ENCODE data around the gene MTMR3.

The MTMR3 gene

GRCh38 chr22:29945435-29945834 lies 62.5 kb downstream of the MTMR3 start:
- Histone ChIP-seq H3K36me3 (no peaks in the 10 kb centered on the region), H3K27me3 (no peaks in the 10 kb centered on the region), H3K4me3 (ENCODE audit: low read depth in 1 of 2, low read length in 1 of 2) (no peak overlapping the region), H3K27ac (no peak overlapping the region), H3K9me3 (no peaks in the 10 kb centered on the region), H3K4me1 (ENCODE audit: control insufficient read depth in 1 of 2, insufficient read depth in 1 of 2, low read depth in 1 of 2, low read length in 1 of 2) (peaks cover 5 to 11% of the 10 kb centered on the region in 2 experiments)
- no peak for TF ChIP-seq CTCF (IDR thresholded peaks at IDR 0.05)

GRCh38 chr22:29946220-29946619 lies 63.2 kb downstream of the MTMR3 start:
- TF ChIP-seq CTCF (IDR thresholded peaks at IDR 0.05): no peak
- H3K9me3 ChIP-seq: no peaks in the 10 kb centered on the region
- no peak overlapping the region for H3K4me3 ChIP-seq (ENCODE audit: low read depth in 1 of 2, low read length in 1 of 2)
- peak overlapping the region; percentile 11 for H3K27ac ChIP-seq
- H3K36me3 ChIP-seq: no peaks in the 10 kb centered on the region
- H3K27me3 ChIP-seq: no peaks in the 10 kb centered on the region
- peaks cover 5 to 11% of the 10 kb centered on the region in 2 experiments for H3K4me1 ChIP-seq (ENCODE audit: control insufficient read depth in 1 of 2, insufficient read depth in 1 of 2, low read depth in 1 of 2, low read length in 1 of 2)

GRCh38 chr22:29947410-29948384 lies 64.7 kb downstream of the MTMR3 start:
- Histone ChIP-seq H3K4me3 (ENCODE audit: low read depth in 1 of 2, low read length in 1 of 2) (no peak overlapping the region), H3K27me3 (no peaks in the 10 kb centered on the region), H3K36me3 (no peaks in the 10 kb centered on the region), H3K27ac (peak overlapping the region; percentile 23), H3K4me1 (ENCODE audit: control insufficient read depth in 1 of 2, insufficient read depth in 1 of 2, low read depth in 1 of 2, low read length in 1 of 2) (peaks cover 7 to 14% of the 10 kb centered on the region in 2 experiments), H3K9me3 (no peaks in the 10 kb centered on the region)
- no peak for TF ChIP-seq CTCF (IDR thresholded peaks at IDR 0.05)

GRCh38 chr22:29948385-29948769 lies 65.4 kb downstream of the MTMR3 start:
- peaks cover 7 to 14% of the 10 kb centered on the region in 2 experiments for H3K4me1 ChIP-seq (ENCODE audit: control insufficient read depth in 1 of 2, insufficient read depth in 1 of 2, low read depth in 1 of 2, low read length in 1 of 2)
- H3K36me3 ChIP-seq: no peaks in the 10 kb centered on the region
- H3K27ac ChIP-seq: no peak overlapping the region
- no peak overlapping the region for H3K4me3 ChIP-seq (ENCODE audit: low read depth in 1 of 2, low read length in 1 of 2)
- no peaks in the 10 kb centered on the region for H3K27me3 ChIP-seq
- no peak for TF ChIP-seq CTCF (IDR thresholded peaks at IDR 0.05)
- H3K9me3 ChIP-seq: no peaks in the 10 kb centered on the region

GRCh38 chr22:29949872-29950271 lies 66.9 kb downstream of the MTMR3 start:
- Histone ChIP-seq H3K36me3 (no peaks in the 10 kb centered on the region), H3K27ac (peak overlapping the region; percentile 16), H3K27me3 (no peaks in the 10 kb centered on the region), H3K4me1 (ENCODE audit: control insufficient read depth in 1 of 2, insufficient read depth in 1 of 2, low read depth in 1 of 2, low read length in 1 of 2) (peaks cover 6 to 19% of the 10 kb centered on the region in 2 experiments), H3K4me3 (ENCODE audit: low read depth in 1 of 2, low read length in 1 of 2) (no peak overlapping the region), H3K9me3 (no peaks in the 10 kb centered on the region)
- TF ChIP-seq CTCF (IDR thresholded peaks at IDR 0.05): no peak
